ENCODE results near the gene CDX1.
A peak's percentile ranks its signal among the peaks of the same experiment; 100 is the strongest.

CDX1 gene

DNA sequence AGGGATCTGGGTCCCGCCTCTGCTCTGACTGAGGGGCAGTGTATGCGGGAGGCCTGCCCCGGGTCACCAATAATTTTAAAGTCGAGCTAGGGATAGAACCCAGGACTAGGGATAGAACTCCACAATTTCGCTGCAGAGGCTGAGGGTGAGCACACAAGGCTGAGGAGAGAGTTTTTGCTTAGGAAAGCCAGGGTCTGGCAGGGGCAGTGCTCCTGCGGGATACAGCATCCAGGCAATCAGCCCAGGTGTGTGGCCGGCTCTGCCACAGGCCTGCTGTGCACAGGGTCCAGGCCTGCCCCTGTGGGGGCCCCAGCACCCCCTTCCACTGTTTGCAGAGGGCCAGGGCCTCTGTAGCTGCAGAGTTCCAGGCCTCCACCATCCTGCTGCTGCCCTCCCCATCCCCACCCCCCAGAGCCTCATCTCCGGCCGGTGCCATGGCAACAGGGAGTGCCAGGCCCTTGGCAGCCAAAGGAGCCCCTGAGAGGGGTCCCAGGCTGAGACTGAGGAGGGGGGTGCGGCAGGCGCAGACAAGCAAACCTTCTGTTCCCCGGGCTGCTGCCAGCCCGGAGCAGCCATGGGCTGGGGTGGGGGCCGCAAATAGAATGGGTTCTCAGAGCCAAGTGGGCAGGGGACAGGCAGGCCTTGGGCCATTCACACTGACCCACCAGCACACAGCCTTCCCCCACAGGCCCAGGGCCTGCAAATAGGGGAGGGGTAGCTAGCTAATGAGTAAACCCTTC is 19.5 kb upstream of the CDX1 start:
- DNase-seq: no peak

DNA sequence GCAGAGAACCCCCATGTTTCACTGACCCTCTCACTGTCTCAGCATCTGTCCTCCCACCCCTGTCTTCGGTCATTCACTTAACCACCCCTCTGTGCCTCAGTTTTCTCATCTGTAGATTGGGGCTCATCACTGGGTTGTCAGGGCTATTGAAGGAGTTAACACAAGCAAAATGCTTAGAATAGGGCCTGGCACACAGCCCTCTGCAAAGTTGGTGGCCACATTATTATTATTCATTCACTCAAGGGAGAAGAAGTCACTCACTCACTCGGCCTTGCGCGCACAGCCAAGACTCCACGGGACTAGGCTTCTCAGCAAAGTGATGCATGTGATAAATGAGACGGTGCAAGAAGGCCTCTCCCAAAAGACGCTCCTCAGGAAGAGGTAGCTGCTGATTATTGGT is 18.9 kb upstream of the CDX1 start:
- DNase-seq: no peak

DNA sequence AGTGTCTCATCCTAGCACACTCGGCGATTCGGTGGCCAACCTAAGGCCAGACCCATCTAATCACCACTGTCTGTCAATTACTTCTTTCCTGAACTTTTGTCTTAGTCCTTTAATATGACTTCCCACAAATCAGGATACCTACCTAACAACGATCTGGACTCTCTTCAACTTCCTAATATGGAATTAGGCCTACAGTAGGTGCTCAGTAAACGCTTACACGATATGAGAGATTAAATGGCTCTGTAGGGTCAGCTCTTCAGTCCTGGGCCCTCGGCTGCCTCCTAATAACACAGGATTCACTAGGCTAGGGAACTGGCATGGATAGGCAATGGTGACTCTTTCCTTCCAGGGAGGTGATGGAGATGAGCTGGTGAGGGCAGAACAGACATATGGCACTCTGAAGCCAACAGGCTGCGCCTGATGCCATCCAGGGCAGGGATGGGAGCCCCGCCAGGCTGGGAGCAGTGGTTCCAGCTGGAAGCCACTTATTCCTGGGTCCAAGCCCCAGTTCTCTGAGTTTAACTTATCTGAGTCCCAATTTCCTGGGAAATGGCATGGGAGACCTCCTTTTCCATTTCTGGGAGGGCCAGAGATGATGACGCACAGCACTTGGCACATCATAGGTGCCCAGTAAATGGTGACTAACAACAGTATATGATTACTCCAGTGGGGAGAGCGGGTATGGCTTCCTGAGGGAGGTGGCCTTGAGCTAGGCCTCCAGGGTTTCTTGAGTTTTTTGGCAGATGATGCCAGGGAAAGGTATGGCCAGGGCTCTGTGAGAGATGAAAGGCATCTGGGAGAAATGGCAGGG is 18.3 kb upstream of the CDX1 start:
- no peak for DNase-seq

DNA sequence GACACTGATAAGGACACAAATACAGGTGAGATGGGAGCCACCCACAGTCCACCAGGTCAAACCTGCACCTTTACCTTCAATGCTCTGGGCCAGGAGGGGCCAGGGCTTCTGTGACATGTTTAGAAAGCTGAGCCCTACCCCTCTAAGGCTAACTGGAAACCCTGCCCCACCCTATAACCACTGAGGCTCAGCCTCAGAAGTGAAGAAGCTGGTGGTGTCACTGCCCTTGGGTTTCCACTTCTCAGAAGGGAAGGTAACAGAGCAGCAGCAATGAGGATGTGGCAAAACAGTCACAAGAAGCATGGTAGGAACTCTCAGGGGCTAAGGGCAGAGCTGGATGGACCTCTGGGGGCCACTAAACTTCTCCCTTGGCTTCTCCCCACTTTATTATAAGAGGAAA is 17.0 kb upstream of the CDX1 start:
- DNase-seq: no peak

DNA sequence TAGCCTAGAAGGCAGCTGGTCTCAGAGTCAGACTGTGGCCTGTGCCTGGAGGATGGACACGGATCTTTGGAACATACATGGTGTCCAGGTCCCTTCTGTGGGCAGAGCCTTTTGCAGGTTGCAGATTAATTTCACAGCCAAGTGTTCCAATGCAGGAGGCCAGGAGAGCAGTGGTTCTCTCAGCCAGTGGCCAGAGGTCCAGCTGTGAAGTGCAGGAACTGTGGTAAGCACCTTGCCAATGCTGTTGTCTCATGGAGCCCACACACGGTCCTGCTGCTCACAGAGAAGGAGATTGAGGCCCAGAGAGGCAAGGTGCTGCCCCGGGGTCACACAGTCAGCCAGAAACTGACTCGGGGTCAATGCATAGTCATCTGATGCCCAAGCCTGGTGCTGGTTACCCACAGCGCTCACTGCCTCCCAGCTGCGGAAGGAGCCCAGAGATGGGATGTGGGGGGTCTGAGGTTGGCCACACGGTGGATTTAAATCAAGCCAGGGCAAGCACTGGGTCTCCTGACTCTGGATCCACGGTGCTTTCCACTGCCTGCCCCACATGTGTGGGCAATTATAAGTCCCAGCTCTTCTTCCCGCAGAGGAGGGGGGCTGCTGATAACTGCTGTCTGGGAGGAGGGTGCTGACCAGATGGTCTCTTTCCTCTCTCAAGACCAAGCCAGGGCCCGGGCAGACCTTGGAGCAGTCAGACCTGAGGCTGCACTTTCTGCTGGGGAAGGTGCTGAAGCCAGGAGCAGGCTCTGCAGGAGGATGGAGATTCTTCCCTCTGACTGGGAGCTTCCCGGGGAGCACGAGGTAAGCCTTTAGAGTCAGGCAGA is 13.7 kb upstream of the CDX1 start:
- DNase-seq: no peak

DNA sequence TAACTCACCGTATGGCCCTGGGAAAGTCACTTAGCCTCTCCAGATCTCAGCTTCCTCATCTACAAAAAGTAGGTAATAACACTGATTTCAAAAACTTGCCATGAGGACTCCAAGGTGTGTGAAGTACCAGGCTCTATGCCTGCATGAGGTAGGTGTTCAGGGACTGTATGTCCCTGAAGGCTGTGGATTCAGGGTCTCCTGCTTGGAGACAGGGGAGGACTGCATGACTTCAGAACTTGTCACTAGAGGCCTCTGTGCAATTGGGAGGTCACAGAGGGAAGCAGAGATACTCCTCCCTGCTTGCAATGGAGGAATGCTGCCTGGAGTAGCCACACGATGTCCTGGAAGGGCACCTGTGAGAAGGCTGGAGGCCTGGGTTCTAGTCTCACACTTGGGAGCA is 13.1 kb upstream of the CDX1 start:
- no peak for DNase-seq

DNA sequence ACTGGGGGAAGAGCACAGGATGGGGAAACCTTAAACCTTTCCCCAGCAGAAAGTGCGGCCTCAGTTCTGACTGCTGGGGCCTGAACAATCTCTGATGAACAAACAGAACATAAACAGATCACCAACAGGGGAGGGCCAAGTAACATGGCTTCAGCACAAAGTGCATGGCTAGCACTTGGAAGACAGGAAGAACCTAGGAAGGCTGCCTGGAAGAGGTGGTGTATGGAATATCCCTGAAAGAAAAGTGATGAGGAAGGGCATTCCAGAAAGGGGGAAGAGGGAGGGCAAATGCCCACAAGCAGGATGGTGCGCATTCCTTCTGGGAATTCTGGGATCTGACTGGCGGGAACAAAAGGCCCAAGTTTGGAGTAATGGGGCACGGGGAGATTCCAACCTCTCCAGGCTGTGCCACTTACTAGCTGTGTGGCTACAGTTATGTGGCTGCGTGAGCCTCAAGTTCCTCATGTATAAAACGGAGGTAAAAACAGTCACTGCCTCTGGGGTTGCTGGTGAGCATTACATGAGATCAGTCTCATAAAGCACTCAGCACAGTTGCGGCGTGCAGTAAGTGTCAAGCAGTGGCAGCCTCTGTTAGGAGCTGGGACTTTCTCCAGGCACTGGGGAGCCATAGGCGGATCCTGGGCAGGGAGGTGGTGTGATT is 12.5 kb upstream of the CDX1 start:
- peak; percentile 45 for DNase-seq

DNA sequence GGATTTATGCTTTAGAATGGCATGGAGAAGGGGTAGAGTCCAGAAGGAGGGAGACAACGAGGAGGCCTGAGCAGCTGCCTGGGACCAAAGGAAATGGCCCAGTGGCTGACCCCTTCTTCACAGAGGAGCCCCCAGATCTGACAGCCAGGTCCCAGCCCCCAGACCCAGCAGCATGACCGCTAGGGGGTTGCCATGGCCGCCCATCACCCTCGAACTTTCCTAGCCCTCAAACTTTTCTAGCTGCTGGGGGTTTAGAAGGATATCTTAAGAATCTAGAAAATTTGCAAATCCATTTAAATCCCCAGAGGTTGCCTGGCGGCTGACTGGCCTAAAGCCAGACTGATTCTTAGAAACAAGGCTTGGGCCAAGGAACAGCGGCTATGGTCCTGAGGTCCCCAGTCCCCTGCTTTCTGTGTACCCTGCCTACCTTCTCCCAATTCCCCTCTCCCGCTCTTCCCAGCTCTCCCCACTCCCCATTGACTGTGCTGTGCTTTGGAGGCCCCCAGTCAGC is 11.9 kb upstream of the CDX1 start:
- DNase-seq: no peak

DNA sequence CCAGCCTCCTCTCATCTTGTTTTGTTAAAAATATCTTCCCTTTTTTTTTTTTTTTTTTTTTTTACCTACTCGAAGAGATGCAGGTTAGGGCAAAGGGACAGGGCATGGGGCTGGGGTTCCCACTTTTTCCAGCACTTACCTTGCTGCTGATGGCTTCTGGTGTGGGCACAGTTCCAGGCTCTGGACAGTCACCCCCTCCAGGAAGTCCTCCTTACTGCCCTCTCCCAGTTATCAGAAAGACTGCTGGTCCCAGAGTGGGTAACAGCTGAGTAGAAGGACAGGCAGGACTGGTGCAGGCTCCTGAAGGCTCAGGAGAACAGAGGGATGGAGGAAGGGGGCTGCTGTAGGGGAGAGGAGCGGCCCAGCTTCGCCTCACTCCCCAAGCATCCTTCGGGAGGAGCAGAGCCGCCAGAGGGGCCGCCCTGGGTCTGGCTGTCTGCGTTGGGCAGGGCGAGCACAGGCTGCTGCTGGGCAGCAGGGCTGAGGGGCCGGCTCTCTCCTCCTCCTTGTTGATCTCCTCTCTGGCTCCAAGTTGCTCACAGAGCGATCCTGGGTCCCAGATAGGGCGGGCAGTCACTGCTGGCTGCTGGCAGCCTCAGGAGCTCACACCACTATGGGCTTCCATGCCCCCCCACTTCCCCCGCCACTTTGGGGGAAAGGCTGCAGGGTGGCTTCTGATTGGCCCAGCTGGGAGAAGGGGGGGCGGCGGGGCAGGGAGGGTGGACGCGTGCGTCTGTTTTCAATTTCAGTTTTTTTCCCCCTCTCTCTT is 11.1 kb upstream of the CDX1 start, which contains the start of gene PDGFRB:
TSS of gene PDGFRB (minus strand) at position 588 of the 769 bp plus-strand sequence. CDS start 18,798 bp downstream, outside the sequence.
- no peak for DNase-seq

DNA sequence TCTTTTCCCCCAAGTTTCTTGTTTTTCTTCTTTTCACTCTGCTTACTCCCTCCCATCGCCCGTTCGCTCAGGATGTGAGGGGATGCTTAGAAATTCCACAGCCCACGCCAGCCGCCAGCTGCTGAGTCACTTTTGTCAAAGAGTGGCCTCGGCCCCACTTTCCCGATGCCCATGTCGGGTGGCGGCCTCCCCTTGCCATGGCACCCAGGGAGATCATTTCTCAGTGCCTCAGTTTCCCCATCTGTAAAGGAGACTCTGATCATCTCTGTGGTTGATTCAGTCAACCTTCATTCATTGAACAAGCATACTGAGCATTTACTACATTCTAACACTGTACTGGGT is 10.6 kb upstream of the CDX1 start:
- no peak for DNase-seq

DNA sequence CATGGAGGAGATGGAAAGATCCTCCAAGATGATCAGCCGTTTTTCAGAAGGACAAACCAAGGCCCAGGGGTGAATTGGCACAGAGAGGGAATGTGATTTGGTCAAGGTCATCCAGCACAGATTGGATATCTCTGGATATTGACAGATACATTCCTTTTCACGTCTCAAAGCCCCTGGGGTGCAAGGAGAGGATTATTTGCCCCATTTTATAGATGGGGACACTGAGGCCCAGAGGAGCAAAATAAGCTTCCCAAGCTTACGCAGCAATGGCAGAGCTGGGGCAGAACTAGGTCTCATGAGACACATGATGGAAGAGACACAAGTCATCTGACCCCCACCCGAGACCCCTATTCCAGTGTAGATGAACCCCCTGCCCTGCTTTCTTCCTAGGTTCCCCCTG is 10.0 kb upstream of the CDX1 start:
- DNase-seq: no peak

DNA sequence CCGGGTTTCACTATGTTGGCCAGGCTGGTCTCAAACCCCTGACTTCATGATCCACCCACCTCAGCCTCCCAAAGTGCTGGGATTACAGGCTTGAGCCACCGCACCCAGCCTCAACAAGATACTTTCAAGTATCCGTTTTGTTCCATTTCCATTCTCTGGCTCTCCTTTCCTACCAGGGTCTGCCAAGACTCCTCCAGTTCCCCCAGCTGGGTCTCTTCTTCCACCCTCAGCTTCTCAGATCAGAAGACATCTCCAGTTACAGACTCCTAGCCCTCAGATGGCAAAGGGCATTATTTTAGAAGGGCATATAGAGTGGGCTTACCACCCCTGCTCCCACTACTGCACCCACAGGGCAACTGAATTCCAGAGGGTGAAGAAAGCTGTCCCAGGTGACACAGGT is 9.4 kb upstream of the CDX1 start:
- DNase-seq: no peak

DNA sequence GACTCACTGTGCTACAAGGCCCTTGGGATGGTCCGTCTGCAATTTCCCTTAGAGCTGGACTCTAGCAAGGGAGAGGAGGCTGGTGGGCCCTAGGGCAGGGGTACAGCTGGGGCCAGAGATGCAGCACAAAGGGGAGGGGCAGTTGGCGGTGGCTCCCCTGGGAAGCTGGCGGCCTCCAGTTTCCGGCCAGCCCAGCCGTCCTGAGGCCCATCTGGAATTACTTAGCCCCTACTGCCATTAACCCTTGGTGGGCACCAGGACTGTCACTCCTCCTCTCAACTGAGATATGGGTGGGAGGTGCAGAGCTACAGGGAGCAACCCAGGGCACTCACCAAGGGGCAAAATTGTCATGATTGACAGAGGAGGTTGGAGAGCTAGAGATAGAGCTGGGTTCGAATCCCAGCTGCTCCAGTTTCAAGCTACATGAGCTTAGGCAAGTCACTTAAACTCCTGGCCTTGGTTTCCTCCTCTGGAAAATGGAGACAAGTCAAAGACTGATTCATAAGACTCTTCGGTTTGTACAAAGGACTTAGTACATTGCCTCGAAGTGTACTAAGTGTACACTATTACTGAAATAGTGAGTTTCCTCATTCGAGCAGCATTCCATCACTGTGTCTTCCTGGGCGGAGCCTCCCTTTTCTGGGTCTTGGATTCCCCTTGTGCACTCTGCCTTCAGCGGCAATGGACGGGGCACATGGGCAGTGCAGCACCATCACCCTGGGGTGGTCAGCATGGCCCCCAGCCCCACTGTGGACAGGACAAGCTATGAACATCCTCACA is 8.2 kb upstream of the CDX1 start:
- no peak for DNase-seq

DNA sequence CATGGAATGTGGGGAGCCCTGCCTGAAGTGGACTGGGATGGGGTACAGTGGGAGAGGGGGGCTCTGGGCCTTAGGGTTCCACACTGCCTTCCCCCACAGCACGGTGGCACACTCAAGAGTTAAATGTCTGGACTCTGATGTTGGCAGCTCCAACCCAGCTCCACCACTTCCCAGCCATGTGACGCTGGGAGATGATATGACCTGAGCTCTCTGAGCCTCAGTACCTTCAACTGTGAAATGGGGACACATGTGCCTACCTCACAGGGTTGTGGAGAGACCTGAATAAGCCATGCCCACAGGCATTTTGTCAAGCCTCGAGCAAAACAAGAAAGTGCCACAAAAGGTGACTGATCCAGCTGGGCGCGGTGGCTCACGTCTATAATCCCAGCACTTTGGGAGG is 7.5 kb upstream of the CDX1 start:
- DNase-seq: no peak

DNA sequence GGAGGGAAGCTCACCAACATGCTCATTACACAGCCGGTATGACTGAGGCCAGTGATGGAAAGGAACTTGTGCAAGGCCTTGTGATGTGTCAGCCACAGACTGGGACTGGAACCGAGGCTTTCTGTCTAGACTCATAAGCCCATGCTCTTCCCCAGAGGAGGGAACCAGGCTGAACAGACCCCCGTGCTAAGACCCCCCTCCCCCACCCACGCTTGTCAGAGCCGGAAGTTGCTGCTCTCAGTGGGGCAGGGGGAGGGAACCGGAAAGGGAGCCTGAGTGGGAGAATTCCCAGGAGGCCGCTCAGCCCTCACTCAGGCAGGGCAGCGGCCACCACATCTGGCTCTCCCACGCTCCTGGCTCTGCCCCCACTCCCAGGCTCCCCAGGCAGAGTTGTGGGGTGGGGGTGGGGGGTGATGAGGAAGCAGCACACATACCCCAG is 6.8 kb upstream of the CDX1 start:
- DNase-seq: no peak

DNA sequence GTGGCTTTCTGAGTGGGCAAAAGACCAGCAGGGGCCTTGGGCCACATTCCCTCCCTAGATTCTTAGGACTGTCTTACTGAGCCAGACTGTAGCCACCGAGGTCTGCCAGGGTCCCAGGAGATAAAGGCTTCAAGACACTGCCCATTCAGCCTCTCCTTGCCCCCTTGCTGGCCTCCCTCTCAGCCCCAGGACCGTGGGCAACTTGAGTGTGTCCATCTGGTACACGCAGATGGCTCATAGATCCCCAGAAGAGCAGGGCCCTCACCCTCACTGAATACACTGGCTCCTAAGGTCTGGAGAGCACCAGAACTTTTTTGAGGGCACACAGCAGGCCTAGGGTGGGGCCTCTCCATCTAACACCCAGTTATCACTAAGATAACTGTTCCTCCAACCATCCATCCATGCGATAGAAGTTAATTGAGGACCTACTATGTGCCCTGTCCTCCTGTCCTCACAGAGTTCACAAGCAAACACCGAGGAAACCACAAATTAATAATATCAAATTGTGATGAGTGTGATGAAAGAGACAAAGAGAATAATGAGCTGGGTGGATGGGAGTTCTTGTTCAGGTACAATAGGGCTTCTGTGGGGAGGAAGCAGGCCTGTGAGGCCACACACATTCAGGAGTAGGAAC is 6.0 kb upstream of the CDX1 start:
- no peak for DNase-seq

DNA sequence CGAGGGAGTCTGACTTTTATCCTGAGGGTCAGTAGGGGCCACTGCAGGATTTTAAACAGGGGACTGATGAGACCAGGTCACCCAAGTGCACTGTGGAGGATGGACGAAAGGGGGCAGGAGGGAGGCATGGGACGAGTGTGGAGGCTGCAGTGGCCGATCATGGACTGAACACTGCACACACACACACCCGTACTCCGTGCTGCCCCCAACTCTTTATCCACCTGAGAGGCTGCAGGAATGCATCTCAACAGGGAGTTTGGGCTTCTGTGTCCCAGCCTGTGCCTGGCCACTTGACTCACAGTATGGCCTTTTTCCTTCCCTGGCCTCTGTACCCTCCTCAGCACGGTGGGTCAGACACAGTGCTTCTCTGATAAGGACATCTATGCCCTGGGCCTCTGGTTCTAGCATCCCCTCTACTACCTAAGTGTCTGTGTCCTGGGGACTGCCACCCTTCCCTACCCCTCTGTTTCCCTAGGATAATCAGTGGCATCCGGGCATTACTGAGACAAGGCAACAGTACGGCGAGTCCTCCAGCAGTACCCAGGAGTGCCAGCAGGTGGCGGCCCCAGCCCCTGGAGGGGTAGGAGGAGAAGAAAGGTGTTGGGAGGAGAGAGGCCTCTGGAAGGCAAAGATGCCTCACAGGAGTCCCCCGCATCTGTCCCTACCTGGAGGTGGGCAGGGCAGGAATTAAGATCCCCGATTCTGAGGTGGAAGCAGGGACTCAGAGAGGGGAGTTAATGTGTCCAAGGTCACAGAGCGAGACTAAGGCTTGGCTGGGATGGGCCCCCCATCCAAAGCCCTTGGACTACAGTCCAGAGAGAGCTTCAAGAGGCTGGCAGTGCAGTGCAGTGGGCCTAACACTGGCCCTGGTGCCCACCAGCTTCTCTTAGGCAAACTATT is 5.1 kb upstream of the CDX1 start:
- peak; percentile 80 for DNase-seq

DNA sequence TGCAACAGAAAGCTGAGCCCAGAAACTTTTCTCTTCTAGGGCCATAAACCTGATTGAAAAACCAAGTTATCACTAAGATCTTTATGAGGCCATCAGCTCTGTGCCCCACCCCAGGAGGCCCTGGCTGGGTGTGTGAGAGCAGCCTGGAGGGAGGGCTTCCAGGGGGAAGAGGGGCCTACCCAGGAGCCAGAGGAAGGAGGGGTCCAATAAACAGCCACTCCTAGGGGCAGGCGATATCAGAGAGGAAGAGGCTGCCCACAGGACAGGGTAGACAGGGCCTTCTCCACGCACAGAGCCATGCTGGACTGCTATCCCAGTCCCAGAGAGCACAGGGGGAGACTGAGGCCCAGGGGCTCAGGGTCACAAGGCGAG is 4.5 kb upstream of the CDX1 start:
- no peak for DNase-seq

DNA sequence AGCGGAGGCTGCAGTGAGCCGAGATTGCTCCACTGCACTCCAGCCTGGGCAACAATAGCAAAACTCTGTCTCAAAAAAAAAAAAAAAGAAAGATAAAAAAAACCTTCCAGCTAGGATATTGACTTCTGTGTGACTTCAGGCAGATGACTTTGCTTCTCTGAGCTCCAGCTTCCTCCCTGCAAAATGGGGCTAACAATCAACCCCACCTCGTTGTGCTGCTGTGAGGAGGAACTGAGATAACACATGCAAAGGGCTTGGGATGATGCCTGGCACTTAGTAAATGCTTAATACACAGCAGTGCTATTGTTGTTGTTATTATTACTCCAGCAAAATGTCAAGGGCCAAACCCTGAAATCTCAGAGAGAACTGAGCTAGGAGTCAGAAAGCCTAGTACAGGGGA is 3.5 kb upstream of the CDX1 start:
- DNase-seq: no peak
